Natural killer cell (primary cell): ENCODE results near the gene FAM8A1. TPM values are rescaled to one million over a fixed set of nuclear protein-coding genes. Genes with fewer than 3 reads are reported as not detected.

Source experiments
- ATAC-seq, 3 donors: fragments of 150-1000 bp in 2 of 3; fragments of 200-7000 bp in 1 of 3; cut with Tn5 transposase; 1 replicate in 1 of 3; 2 replicates in 2 of 3; pipeline ENCODE4 v1.10.0; 2021; ENCODE audit warnings: mild to moderate bottlenecking in 2 of 3, moderate library complexity in 2 of 3
- DNase-seq, 2 donors: peaks; one replicate each; pipeline versions ENCODE4 v3.0.0 to v3.0.0-alpha.2; 2013 to 2021; ENCODE audit warnings: mixed read lengths in 1 of 2
- H3K27ac ChIP-seq: one replicate; pipeline ENCODE4 v1.5.1; 2013; ENCODE audit warnings: mild to moderate bottlenecking, low read length
- H3K27me3 ChIP-seq: one replicate; pipeline ENCODE4 v1.6.1; 2013; ENCODE audit warnings: low read length; ENCODE audit not compliant: control insufficient read depth, insufficient read depth
- H3K36me3 ChIP-seq: one replicate; pipeline ENCODE4 v1.6.1; 2013; ENCODE audit warnings: low read length; ENCODE audit not compliant: control insufficient read depth, insufficient read depth
- H3K4me1 ChIP-seq: one replicate; pipeline ENCODE4 v1.6.1; 2013; ENCODE audit warnings: low read length; ENCODE audit not compliant: control insufficient read depth, insufficient read depth
- H3K4me3 ChIP-seq: one replicate; pipeline ENCODE4 v1.5.1; 2013; ENCODE audit warnings: low read length
- H3K9me3 ChIP-seq: one replicate; pipeline ENCODE4 v1.6.1; 2013; ENCODE audit warnings: low read length; ENCODE audit not compliant: control insufficient read depth, insufficient read depth
- H3K27ac Mint-ChIP-seq, 2 donors: one replicate each; pipeline ENCODE4 v1.8.0; 2022; ENCODE audit warnings: mild to moderate bottlenecking in 2 of 2, mixed read lengths in 2 of 2, moderate library complexity in 1 of 2
- H3K27me3 Mint-ChIP-seq, 2 donors: one replicate each; pipeline ENCODE4 v1.8.0; 2022; ENCODE audit warnings: low read depth in 2 of 2, mixed read lengths in 2 of 2
- H3K36me3 Mint-ChIP-seq: one replicate; pipeline ENCODE4 v1.8.0; 2022; ENCODE audit warnings: mixed read lengths
- H3K4me1 Mint-ChIP-seq, 2 donors: one replicate each; pipeline ENCODE4 v1.8.0; 2022; ENCODE audit warnings: mixed read lengths in 2 of 2
- H3K4me3 Mint-ChIP-seq: one replicate; pipeline ENCODE4 v1.8.0; 2022; ENCODE audit warnings: mild to moderate bottlenecking, moderate library complexity, mixed read lengths
- H3K9me3 Mint-ChIP-seq, 2 donors: one replicate each; pipeline ENCODE4 v1.8.0; 2022; ENCODE audit warnings: mixed read lengths in 2 of 2
- WGBS: methylation state at CpG from one replicate; pipeline ENCODE4 v1.1.7; 2013; ENCODE audit warnings: missing lambda C conversion rate; ENCODE audit not compliant: insufficient coverage; 5-methylcytosine and 5-hydroxymethylcytosine counted together
- intact Hi-C: fragments of 100-400 bp; cut with micrococcal nuclease; formaldehyde crosslinking; loops from one replicate; pipeline ENCODE4 v1.14.2; 2022
- total RNA-seq, 4 donors: library from RNA; stranded (reverse); fragments of 120-200 nt in 1 of 4; gene quantifications; one replicate each; pipeline versions ENCODE4 v1.2.3 to v1.2.4, GENCODE V29; 2013 to 2022
- TF ChIP-seq, protein P1 (sequence below): fragments of 200-600 bp; IDR thresholded peaks from one replicate; pipeline ENCODE4 v1.8.0; 2022; ENCODE audit warnings: antibody characterized with exemption

Gene FAM8A1
- total RNA-seq, 3 donors from 2014 or later (not counting 1 experiment from before 2014, with no cell fraction given) = 32.1 to 45.4 (median 35.5) TPM

DNA sequence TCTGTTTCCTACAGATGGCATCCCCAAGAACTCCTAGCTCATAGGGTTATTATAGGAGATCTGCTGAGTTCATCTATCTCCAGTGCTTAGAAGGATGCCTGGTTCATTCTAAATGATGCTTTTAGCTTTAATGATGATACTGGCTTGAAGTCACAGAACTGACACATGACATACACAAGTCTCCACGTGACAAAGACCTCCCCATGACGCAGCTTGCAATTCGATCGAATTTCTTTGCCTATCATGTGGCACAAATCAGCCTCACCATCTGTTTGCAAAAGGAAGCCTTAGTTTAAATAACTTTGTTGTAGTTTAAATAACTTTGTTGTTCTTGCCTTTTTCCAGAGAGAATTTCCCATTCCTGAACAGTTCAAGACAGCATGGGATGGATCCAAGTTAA is 44.1 kb upstream of the FAM8A1 start:
- intact Hi-C loops = no loop called here
- H3K36me3 Mint-ChIP-seq = no peaks in the 10 kb centered on the region
- Histone ChIP-seq H3K4me3 (no peak overlapping the region), H3K4me1 (no peaks in the 10 kb centered on the region), H3K27ac (no peak overlapping the region), H3K36me3 (no peaks in the 10 kb centered on the region), H3K27me3 (no peaks in the 10 kb centered on the region), H3K9me3 (no peaks in the 10 kb centered on the region)
- H3K4me3 Mint-ChIP-seq = no peak overlapping the region
- H3K9me3 Mint-ChIP-seq = no peaks in the 10 kb centered on the region
- TF ChIP-seq, protein P1, sequence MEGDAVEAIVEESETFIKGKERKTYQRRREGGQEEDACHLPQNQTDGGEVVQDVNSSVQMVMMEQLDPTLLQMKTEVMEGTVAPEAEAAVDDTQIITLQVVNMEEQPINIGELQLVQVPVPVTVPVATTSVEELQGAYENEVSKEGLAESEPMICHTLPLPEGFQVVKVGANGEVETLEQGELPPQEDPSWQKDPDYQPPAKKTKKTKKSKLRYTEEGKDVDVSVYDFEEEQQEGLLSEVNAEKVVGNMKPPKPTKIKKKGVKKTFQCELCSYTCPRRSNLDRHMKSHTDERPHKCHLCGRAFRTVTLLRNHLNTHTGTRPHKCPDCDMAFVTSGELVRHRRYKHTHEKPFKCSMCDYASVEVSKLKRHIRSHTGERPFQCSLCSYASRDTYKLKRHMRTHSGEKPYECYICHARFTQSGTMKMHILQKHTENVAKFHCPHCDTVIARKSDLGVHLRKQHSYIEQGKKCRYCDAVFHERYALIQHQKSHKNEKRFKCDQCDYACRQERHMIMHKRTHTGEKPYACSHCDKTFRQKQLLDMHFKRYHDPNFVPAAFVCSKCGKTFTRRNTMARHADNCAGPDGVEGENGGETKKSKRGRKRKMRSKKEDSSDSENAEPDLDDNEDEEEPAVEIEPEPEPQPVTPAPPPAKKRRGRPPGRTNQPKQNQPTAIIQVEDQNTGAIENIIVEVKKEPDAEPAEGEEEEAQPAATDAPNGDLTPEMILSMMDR = no peak
- H3K4me1 Mint-ChIP-seq = no peaks in the 10 kb centered on the region
- no peak for ATAC-seq
- H3K27me3 Mint-ChIP-seq = peaks cover 5 to 14% of the 10 kb centered on the region in 2 donors
- H3K27ac Mint-ChIP-seq = no peak overlapping the region
- no peak for DNase-seq
- WGBS = 83% methylated on average over 1 of the region's 4 CpGs

DNA sequence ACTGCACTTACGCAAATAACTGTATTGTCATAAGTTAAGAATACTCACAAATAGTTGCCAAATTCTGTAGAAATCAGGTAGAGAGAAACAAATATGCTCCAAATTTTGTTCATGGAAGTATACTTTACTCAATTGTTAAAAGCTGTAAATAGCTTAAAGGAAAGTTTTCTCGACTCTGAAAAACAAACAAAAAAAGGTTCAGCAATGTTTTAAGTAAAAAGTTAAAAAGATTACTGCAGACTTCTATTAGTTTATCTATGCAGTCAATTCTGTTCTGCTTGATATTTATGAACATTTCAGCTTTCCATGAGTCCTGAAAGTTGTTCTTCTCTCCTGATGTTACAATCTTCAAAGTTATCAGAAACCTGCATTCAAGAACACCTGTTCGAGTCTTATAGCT is 37.5 kb upstream of the FAM8A1 start:
- Histone ChIP-seq H3K4me3 (no peak overlapping the region), H3K4me1 (no peaks in the 10 kb centered on the region), H3K27ac (no peak overlapping the region), H3K9me3 (peaks cover 5% of the 10 kb centered on the region), H3K27me3 (no peaks in the 10 kb centered on the region), H3K36me3 (no peaks in the 10 kb centered on the region)
- Mint-ChIP-seq H3K4me1 (no peaks in the 10 kb centered on the region), H3K9me3 (peaks cover 0 to 3% of the 10 kb centered on the region in 2 donors), H3K36me3 (no peaks in the 10 kb centered on the region), H3K27me3 (peaks cover 5 to 14% of the 10 kb centered on the region in 2 donors), H3K4me3 (no peak overlapping the region), H3K27ac (no peak overlapping the region)
- ATAC-seq (no peak), DNase-seq (no peak)
- intact Hi-C loops = no loop called here
- 75% methylated on average over 1 of the region's 3 CpGs for WGBS
- TF ChIP-seq, protein P1 = no peak

DNA sequence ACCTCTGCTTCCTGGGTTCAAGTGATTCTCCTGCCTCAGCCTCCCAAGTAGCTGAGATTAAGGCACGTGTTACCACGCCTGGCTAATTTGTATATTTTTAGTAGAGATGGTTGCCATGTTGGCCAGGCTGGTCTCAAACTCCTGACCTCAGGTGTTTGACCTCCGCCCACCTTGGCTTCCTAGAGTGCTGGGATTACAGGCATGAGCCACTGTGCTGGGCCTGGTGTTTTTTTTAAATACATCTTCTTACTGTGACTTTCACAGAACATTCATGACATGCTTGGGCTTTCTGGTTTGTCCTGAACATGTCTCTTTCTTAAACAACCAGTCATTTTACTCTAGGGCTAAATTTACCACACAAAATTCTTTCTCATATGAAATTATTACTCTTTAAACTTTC is 34.7 kb upstream of the FAM8A1 start:
- H3K9me3 ChIP-seq = peaks cover 5% of the 10 kb centered on the region
- Mint-ChIP-seq H3K4me1 (no peaks in the 10 kb centered on the region), H3K27me3 (peaks cover 0 to 6% of the 10 kb centered on the region in 2 donors), H3K27ac (no peak overlapping the region), H3K4me3 (no peak overlapping the region), H3K36me3 (no peaks in the 10 kb centered on the region), H3K9me3 (peaks cover 0 to 3% of the 10 kb centered on the region in 2 donors)
- H3K4me1 ChIP-seq = no peaks in the 10 kb centered on the region
- DNase-seq (no peak), ATAC-seq (no peak)
- intact Hi-C loops = no loop called here
- no peak overlapping the region for H3K27ac ChIP-seq
- H3K36me3 ChIP-seq = no peaks in the 10 kb centered on the region
- H3K27me3 ChIP-seq = no peaks in the 10 kb centered on the region
- H3K4me3 ChIP-seq = no peak overlapping the region
- TF ChIP-seq, protein P1 = no peak
- 53% methylated on average over 3 of the region's 3 CpGs for WGBS

DNA sequence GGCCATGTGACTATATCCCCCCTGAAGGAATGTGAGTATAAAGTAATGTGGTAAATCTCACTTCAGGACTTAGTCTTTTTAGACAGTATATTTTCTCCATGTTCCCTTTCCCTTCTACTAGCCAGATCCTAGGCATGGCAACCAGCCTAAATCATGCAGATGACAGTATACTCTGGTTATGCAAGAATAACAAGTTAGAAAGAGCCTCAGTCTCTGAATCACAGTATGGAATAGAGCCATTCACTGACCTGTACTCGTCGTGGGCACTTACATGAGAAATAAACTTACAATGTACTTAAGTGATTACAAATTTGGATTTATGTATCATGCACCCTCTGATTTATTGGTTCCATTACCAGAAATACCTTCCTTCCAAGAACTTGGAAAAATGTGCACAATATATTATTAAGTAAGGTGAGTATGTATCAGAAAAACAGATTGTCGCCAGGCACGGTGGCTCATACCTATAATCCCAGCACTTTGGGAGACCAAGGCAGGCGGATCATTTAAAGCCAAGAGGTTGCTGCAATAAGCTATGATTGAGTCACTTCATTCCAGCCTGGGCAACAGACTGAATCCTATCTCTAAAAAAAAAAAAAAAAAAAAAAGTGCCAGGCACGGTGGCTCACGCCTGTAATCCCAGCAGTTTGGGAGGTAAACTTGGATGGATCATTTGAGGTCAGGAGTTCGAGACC is 25.1 kb upstream of the FAM8A1 start:
- Histone ChIP-seq H3K27ac (no peak overlapping the region), H3K4me1 (no peaks in the 10 kb centered on the region), H3K4me3 (no peak overlapping the region), H3K27me3 (no peaks in the 10 kb centered on the region), H3K9me3 (peaks cover 6% of the 10 kb centered on the region), H3K36me3 (no peaks in the 10 kb centered on the region)
- TF ChIP-seq, protein P1 = no peak
- Mint-ChIP-seq H3K27me3 (peaks cover 16 to 42% of the 10 kb centered on the region in 2 donors), H3K36me3 (peaks cover 14% of the 10 kb centered on the region), H3K4me3 (no peak overlapping the region), H3K4me1 (no peaks in the 10 kb centered on the region), H3K9me3 (peaks cover 2 to 3% of the 10 kb centered on the region in 2 donors), H3K27ac (no peak overlapping the region)
- ATAC-seq (no peak), DNase-seq (no peak)
- intact Hi-C loops = no loop called here
- WGBS = 90% methylated on average over 8 of the region's 8 CpGs
